GM18951 (cell line): Measurements from ENCODE around the gene NRIP1.
"Not testable (repeated sequence)": the region's sequence is repeated elsewhere in the genome, so short reads cannot be mapped to it uniquely, and the experiment has no call there.

Source experiments
- POLR2A ChIP-seq: IDR thresholded peaks from 4 replicates; pipeline ENCODE4 v1.6.1; 2011; ENCODE audit warnings: mild to moderate bottlenecking; ENCODE audit not compliant: insufficient read length, insufficient read depth; ENCODE audit errors: extremely low read depth
- in situ Hi-C: fragments of 300-500 bp; cut with MboI; formaldehyde crosslinking; loops from one replicate; pipeline ENCODE4 v1.12.0; 2022; ENCODE audit warnings: low sequenced_read_pairs, mixed read lengths, inconsistent platforms; ENCODE audit not compliant: unreplicated experiment

NRIP1 gene

GRCh38 chr21:15039607-15040299 is 25.0 kb downstream of the NRIP1 start:
- no peak for TF ChIP-seq POLR2A
- in situ Hi-C loops, result no loop called here

GRCh38 chr21:15037900-15038293 is 26.9 kb downstream of the NRIP1 start:
- in situ Hi-C loops, result no loop called here

GRCh38 chr21:15037095-15037899 is 27.5 kb downstream of the NRIP1 start:
- TF ChIP-seq POLR2A, result no peak
- in situ Hi-C loops, result no loop called here

More at GRCh38 chr21:15037900-15038293, 26.9 kb downstream of the NRIP1 start:
- TF ChIP-seq POLR2A, result no peak

GRCh38 chr21:15036189-15036588 is 28.6 kb downstream of the NRIP1 start:
- in situ Hi-C loops, result no loop called here
- TF ChIP-seq POLR2A, result no peak

GRCh38 chr21:15034126-15034853 is 30.5 kb downstream of the NRIP1 start:
- in situ Hi-C loops, result no loop called here

GRCh38 chr21:15031790-15032357 is 32.9 kb downstream of the NRIP1 start:
- in situ Hi-C loops, result no loop called here

More at GRCh38 chr21:15034126-15034853, 30.5 kb downstream of the NRIP1 start:
- no peak for TF ChIP-seq POLR2A

GRCh38 chr21:15031362-15031761 is 33.4 kb downstream of the NRIP1 start:
- in situ Hi-C loops, result not testable (repeated sequence)

More at GRCh38 chr21:15031790-15032357, 32.9 kb downstream of the NRIP1 start:
- TF ChIP-seq POLR2A, result no peak

- in situ Hi-C loops, result not testable (repeated sequence)
Observed at GRCh38 chr21:15030861-15031260, 33.9 kb downstream of the NRIP1 start.

GRCh38 chr21:15029077-15029476 is 35.7 kb downstream of the NRIP1 start:
- TF ChIP-seq POLR2A, result no peak
- in situ Hi-C loops, result no loop called here

- TF ChIP-seq POLR2A, result no peak
- in situ Hi-C loops, result no loop called here
Observed at GRCh38 chr21:15028186-15028585, 36.6 kb downstream of the NRIP1 start.

- in situ Hi-C loops, result no loop called here
- TF ChIP-seq POLR2A, result no peak
Observed at GRCh38 chr21:15027056-15027455, 37.7 kb downstream of the NRIP1 start.

GRCh38 chr21:15026370-15026769 is 38.4 kb downstream of the NRIP1 start:
- no peak for TF ChIP-seq POLR2A
- in situ Hi-C loops, result no loop called here

- in situ Hi-C loops, result no loop called here
- TF ChIP-seq POLR2A, result no peak
Observed at GRCh38 chr21:15023776-15024175, 41.0 kb downstream of the NRIP1 start.
